ENCODE data around the gene RBCK1.
A peak's percentile ranks its signal among the peaks of the same experiment; 100 is the strongest.
"Not testable (repeated sequence)": the region's sequence is repeated elsewhere in the genome, so short reads cannot be mapped to it uniquely, and the experiment has no call there.

RBCK1 gene

GRCh38 chr20:438571-439469 lies 30.7 kb downstream of the RBCK1 start:
- peak; percentile 72 for DNase-seq

- DNase-seq: no peak
Observed at GRCh38 chr20:440148-440547, 32.0 kb downstream of the RBCK1 start.

GRCh38 chr20:440636-441035 lies 32.5 kb downstream of the RBCK1 start:
- no peak for DNase-seq

- no peak for DNase-seq
Observed at GRCh38 chr20:443223-443775, 35.2 kb downstream of the RBCK1 start.

GRCh38 chr20:444117-444516 lies 36.0 kb downstream of the RBCK1 start:
- DNase-seq: no peak

- DNase-seq: no peak
Observed at GRCh38 chr20:444862-445426, 36.8 kb downstream of the RBCK1 start.

GRCh38 chr20:445514-446336 lies 37.6 kb downstream of the RBCK1 start:
- no peak for DNase-seq

- not testable (repeated sequence) for DNase-seq
Observed at GRCh38 chr20:452021-452420, 43.9 kb downstream of the RBCK1 start.

GRCh38 chr20:454951-455350 lies 46.9 kb downstream of the RBCK1 start:
- no peak for DNase-seq

- DNase-seq: no peak
Observed at GRCh38 chr20:458776-459175, 50.7 kb downstream of the RBCK1 start.

- no peak for DNase-seq
Observed at GRCh38 chr20:460180-460579, 52.1 kb downstream of the RBCK1 start.

- DNase-seq: no peak
Observed at GRCh38 chr20:460707-461106, 52.6 kb downstream of the RBCK1 start.

GRCh38 chr20:461254-462198 lies 53.4 kb downstream of the RBCK1 start:
- DNase-seq: peak; percentile 67

- peak; percentile 86 for DNase-seq
Observed at GRCh38 chr20:462199-462991, 54.3 kb downstream of the RBCK1 start, which contains the start of gene TBC1D20. Gene TBC1D20 (minus strand): TSS chr20:462533. CDS start chr20:462405, 128 bp downstream.

- no peak for DNase-seq
Observed at GRCh38 chr20:467755-468154, 59.7 kb downstream of the RBCK1 start.

- no peak for DNase-seq
Observed at GRCh38 chr20:469746-470490, 61.8 kb downstream of the RBCK1 start.

- no peak for DNase-seq
Observed at GRCh38 chr20:472137-472846, 64.2 kb downstream of the RBCK1 start.

- DNase-seq: no peak
Observed at GRCh38 chr20:472889-473292, 64.8 kb downstream of the RBCK1 start.

- DNase-seq: no peak
Observed at GRCh38 chr20:474581-474980, 66.5 kb downstream of the RBCK1 start.
